Heart left ventricle (tissue), 13 donors: ENCODE measurements around the gene CSNK2A3.

ENCODE experiments used
- CTCF ChIP-seq, 12 donors: fragments of 200-600 bp; sonication (generic) in 4 of 12; IDR thresholded peaks; one replicate each; pipeline versions ENCODE4 v1.5.0 to v1.8.0; 2018 to 2022; ENCODE audit warnings: antibody characterized with exemption in 12 of 12, mild to moderate bottlenecking in 5 of 12
- POLR2A ChIP-seq, 2 donors: fragments of 450-650 bp; IDR thresholded peaks; one replicate each; pipeline ENCODE4 v1.6.1; 2017; ENCODE audit warnings: antibody characterized with exemption in 2 of 2, mild to moderate bottlenecking in 2 of 2, moderate library complexity in 2 of 2
- donor health status: ischemic (EF 13 %, LVEDD 7.1; RV severe dilation, severe dysfunction).
- donor health status: DM: no; HTN: yes; CAD: no.
- donor health status: DM: no; HTN: no; CAD: no.
- donor health status: ischemic (EF 25% LVEDD 6.9; RV normal size, moderate dysfunction).
- donor health status: ischemic (EF 25% LVEDD 5.7; RV mildly dilated, moderate dysfunction).
- donor health status: ischemic (EF 35%, LVEDD 5.7; RV mildly dilated, moderate dysfunction).
- donor health status: nonischemic (EF 11% LVEDD 7.7; RV severe dilation, severe dysfunction).
- donor health status: DM: yes; HTN: yes; CAD: no.
- donor health status: PGD.
- donor health status: ischemic (EF 29% LVEDD 5.4; RV normal size, mild dysfunction).
- donor health status: nonischemic (EF 23%, LVEDD 6.1; RV moderate dilation, normal function).

GRCh38 chr11:11397781-11398180 is 44.7 kb upstream of the CSNK2A3 start:
- TF ChIP-seq CTCF (IDR thresholded peaks at IDR 0.05) (no peak), POLR2A (IDR thresholded peaks at IDR 0.05) (no peak)
